ENCODE data around the gene RPL11. TPM values are rescaled to one million over a fixed set of nuclear protein-coding genes. Genes with fewer than 3 reads are reported as not detected.

Gene RPL11
- total and polyA plus RNA-seq, 2 of the 8 experiments (the other 6 are each of a cell fraction or from before 2014, with no cell fraction given), result 1,192 to 1,426 TPM

GRCh38 chr1:23673086-23673813, 18.4 kb upstream of the RPL11 start:
- no peak overlapping the region for H2BK5ac ChIP-seq (ENCODE audit: low read depth, low read length)
- no peak overlapping the region for H3K4me3 ChIP-seq (ENCODE audit: extremely low read depth in 1 of 4, insufficient read depth in 2 of 4, low read depth in 3 of 4, low read length in 4 of 4)
- no peaks in the 10 kb centered on the region for H3K36me3 ChIP-seq (ENCODE audit: control insufficient read depth in 2 of 4, insufficient read depth in 4 of 4, low read length in 3 of 4)
- no peak overlapping the region for H2BK12ac ChIP-seq (ENCODE audit: low read depth, low read length)
- 50% methylated on average over 6 of the region's 6 CpGs; no CpG with 5 or more reads in 1 of the 2 experiments for WGBS, 2 experiments (ENCODE audit: extremely low coverage in 1 of 2, insufficient coverage in 1 of 2, insufficient read length in 1 of 2, insufficient replicate concordance in 2 of 2, low coverage in 1 of 2, low lambda C conversion rate in 2 of 2, missing lambda C conversion rate in 1 of 2)
- FAIRE-seq (peak; percentile 89), DNase-seq (ENCODE audit: low read depth in 1 of 2, low spot score in 2 of 2) (peak; percentile 38 to 76)
- H4K91ac ChIP-seq (replicated peaks; ENCODE audit: insufficient read length, low read length), result no peak overlapping the region
- H3K14ac ChIP-seq (ENCODE audit: insufficient read length), result no peak overlapping the region
- no peaks in the 10 kb centered on the region for H3K4me1 ChIP-seq (replicated peaks in 1 of 4; ENCODE audit: control insufficient read depth in 3 of 4, insufficient read depth in 4 of 4, low read length in 3 of 4)
- no peak overlapping the region for H3K18ac ChIP-seq (ENCODE audit: extremely low read depth, low read length)
- H3K9ac ChIP-seq (replicated peaks in 1 of 4; ENCODE audit: extremely low read depth in 1 of 4, low read depth in 3 of 4, low read length in 3 of 4), result no peak overlapping the region
- no peak overlapping the region for H3K56ac ChIP-seq (replicated peaks; ENCODE audit: insufficient read length, low read depth, low read length)
- H3K79me2 ChIP-seq (ENCODE audit: control insufficient read depth in 1 of 2, insufficient read depth in 2 of 2, low read length in 2 of 2), result no peaks in the 10 kb centered on the region
- no peak overlapping the region for H2BK120ac ChIP-seq (replicated peaks; ENCODE audit: low read depth, low read length)
- no peak overlapping the region for H3K27ac ChIP-seq (ENCODE audit: low read depth, low read length)
- no peaks in the 10 kb centered on the region for H3K79me1 ChIP-seq (ENCODE audit: low read depth, low read length)
- H4K20me1 ChIP-seq (replicated peaks in 1 of 2; ENCODE audit: control insufficient read depth in 1 of 2, insufficient read depth in 2 of 2, low read length in 2 of 2), result no peaks in the 10 kb centered on the region
- H4K8ac ChIP-seq (ENCODE audit: extremely low read depth, insufficient read depth, low read length), result no peak overlapping the region
- no peak overlapping the region for H4K5ac ChIP-seq (ENCODE audit: insufficient read length, low read depth, low read length)
- H3K23me2 ChIP-seq (ENCODE audit: low read depth, low read length), result no peaks in the 10 kb centered on the region
- no peak overlapping the region for H2BK20ac ChIP-seq (ENCODE audit: low read length)
- no peak overlapping the region for H3K4ac ChIP-seq (replicated peaks; ENCODE audit: insufficient read length, low read depth, low read length)
- no peak overlapping the region for H3K4me2 ChIP-seq (ENCODE audit: insufficient read depth in 1 of 2, low read depth in 2 of 2, low read length in 2 of 2)
- no peak overlapping the region for H2AK5ac ChIP-seq (ENCODE audit: low read depth, low read length)
- no peak overlapping the region for H3K23ac ChIP-seq (ENCODE audit: insufficient read length)
- ChIA-PET CTCF (ENCODE audit: partially characterized antibody) (interaction anchor here (0.6 to 19.9 kb wide), 11 partner anchors 9 to 899 kb away, joined by 3 to 222 read pairs (median 3); partner anchors contain the start of gene RPL11), POLR2A (ENCODE audit: partially characterized antibody) (interaction anchor here (0.6 to 1.5 kb wide), 5 partner anchors 18 to 278 kb away, joined by 3 to 6 read pairs (median 5); partner anchors contain the start of genes ELOA, ID3 and RPL11)
- TF ChIP-seq GABPA (IDR thresholded peaks at IDR 0.05; ENCODE audit: borderline replicate concordance, insufficient read depth, low read length) (peak; percentile 32; the same call in 1 of the 2 replicates), SIN3A (conservative IDR thresholded peaks at IDR 0.05 in 1 of 2, IDR thresholded peaks at IDR 0.05 in 1 of 2; ENCODE audit: low read depth in 1 of 2, low read length in 2 of 2) (peak; percentile 67 to 72; a peak in 1 of 4 replicates), RAD21 (IDR thresholded peaks at IDR 0.05 in 1 of 2, conservative IDR thresholded peaks at IDR 0.05 in 1 of 2; ENCODE audit: low read depth in 2 of 2, low read length in 2 of 2) (peak in 1 of 2 experiments; percentile 32; a peak in 2 of 4 replicates), BACH1 (IDR thresholded peaks at IDR 0.05; ENCODE audit: low read length) (peak; percentile 12; the same call in 1 of the 2 replicates), EGR1 (IDR thresholded peaks at IDR 0.05; ENCODE audit: borderline replicate concordance, low read depth, low read length) (no peak)
- TF ChIP-seq, protein P1, sequence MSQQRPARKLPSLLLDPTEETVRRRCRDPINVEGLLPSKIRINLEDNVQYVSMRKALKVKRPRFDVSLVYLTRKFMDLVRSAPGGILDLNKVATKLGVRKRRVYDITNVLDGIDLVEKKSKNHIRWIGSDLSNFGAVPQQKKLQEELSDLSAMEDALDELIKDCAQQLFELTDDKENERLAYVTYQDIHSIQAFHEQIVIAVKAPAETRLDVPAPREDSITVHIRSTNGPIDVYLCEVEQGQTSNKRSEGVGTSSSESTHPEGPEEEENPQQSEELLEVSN (IDR thresholded peaks at IDR 0.05), result no peak
- TF ChIP-seq, protein P2, sequence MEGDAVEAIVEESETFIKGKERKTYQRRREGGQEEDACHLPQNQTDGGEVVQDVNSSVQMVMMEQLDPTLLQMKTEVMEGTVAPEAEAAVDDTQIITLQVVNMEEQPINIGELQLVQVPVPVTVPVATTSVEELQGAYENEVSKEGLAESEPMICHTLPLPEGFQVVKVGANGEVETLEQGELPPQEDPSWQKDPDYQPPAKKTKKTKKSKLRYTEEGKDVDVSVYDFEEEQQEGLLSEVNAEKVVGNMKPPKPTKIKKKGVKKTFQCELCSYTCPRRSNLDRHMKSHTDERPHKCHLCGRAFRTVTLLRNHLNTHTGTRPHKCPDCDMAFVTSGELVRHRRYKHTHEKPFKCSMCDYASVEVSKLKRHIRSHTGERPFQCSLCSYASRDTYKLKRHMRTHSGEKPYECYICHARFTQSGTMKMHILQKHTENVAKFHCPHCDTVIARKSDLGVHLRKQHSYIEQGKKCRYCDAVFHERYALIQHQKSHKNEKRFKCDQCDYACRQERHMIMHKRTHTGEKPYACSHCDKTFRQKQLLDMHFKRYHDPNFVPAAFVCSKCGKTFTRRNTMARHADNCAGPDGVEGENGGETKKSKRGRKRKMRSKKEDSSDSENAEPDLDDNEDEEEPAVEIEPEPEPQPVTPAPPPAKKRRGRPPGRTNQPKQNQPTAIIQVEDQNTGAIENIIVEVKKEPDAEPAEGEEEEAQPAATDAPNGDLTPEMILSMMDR (IDR thresholded peaks at IDR 0.05; ENCODE audit: control extremely low read depth in 1 of 3, insufficient read depth in 1 of 3, low read depth in 1 of 3, low read length in 3 of 3), result peak in 1 of 3 experiments; percentile 2; a peak in 1 of 4 replicates
- H2BK15ac ChIP-seq (ENCODE audit: low read length), result no peak overlapping the region
- H3K27me3 ChIP-seq (replicated peaks in 1 of 4; ENCODE audit: control insufficient read depth in 3 of 4, extremely low read depth in 1 of 4, insufficient read depth in 3 of 4, low read length in 3 of 4), result no peaks in the 10 kb centered on the region
- H3K9me3 ChIP-seq (ENCODE audit: insufficient read depth in 2 of 2, low read depth in 1 of 2, low read length in 1 of 2), result no peaks in the 10 kb centered on the region
- no peak overlapping the region for H2AFZ ChIP-seq (ENCODE audit: low read length)

Data from H1 (cell line).